ENCODE measurements around the gene SVEP1. TPM values are rescaled to one million over a fixed set of nuclear protein-coding genes. Genes with fewer than 3 reads are reported as not detected.

SVEP1 gene
- total and polyA plus RNA-seq, 2 experiments from 2014 or later, result 5.3 to 14.6 TPM

- Histone ChIP-seq H3K9me3 (ENCODE audit: low read depth) (no peaks in the 10 kb centered on the region), H3K4me1 (ENCODE audit: insufficient read depth) (no peaks in the 10 kb centered on the region), H3K79me2 (peaks cover 5% of the 10 kb centered on the region), H3K9me2 (replicated peaks; ENCODE audit: insufficient read depth) (no peaks in the 10 kb centered on the region), H3K36me3 (replicated peaks; ENCODE audit: insufficient read depth, low read depth) (no peaks in the 10 kb centered on the region), H4K20me1 (ENCODE audit: insufficient read depth, poor library complexity, severe bottlenecking) (no peaks in the 10 kb centered on the region), H3K27ac (peak overlapping the region; percentile 67), H2AFZ (peak overlapping the region; percentile 82), H3K4me2 (peak overlapping the region; percentile 95), H3K4me3 (peak overlapping the region; percentile 79), H3K27me3 (peaks cover 34% of the 10 kb centered on the region)
- TF ChIP-seq CTCF (IDR thresholded peaks at IDR 0.05; ENCODE audit: poor library complexity) (no peak), EZH2 (IDR thresholded peaks at IDR 0.05; ENCODE audit: borderline replicate concordance) (no peak), EZH2phosphoT487 (IDR thresholded peaks at IDR 0.05; ENCODE audit: low read depth, severe bottlenecking, unreplicated experiment) (no peak)
- peak; percentile 32 for DNase-seq (ENCODE audit: low spot score)
- 2% methylated on average over 13 of the region's 13 CpGs for WGBS (ENCODE audit: low lambda C conversion rate, missing lambda C conversion rate)
Observed at GRCh38 chr9:110579862-110580219, 300 bp upstream of the SVEP1 start.

- no peaks in the 10 kb centered on the region for H3K36me3 ChIP-seq (replicated peaks; ENCODE audit: insufficient read depth, low read depth)
- no peaks in the 10 kb centered on the region for H3K4me1 ChIP-seq (ENCODE audit: insufficient read depth)
- peaks cover 5% of the 10 kb centered on the region for H3K79me2 ChIP-seq
- no peaks in the 10 kb centered on the region for H3K9me3 ChIP-seq (ENCODE audit: low read depth)
- no peak for TF ChIP-seq EZH2phosphoT487 (IDR thresholded peaks at IDR 0.05; ENCODE audit: low read depth, severe bottlenecking, unreplicated experiment)
- TF ChIP-seq CTCF (IDR thresholded peaks at IDR 0.05; ENCODE audit: poor library complexity), result no peak
- no peak for TF ChIP-seq EZH2 (IDR thresholded peaks at IDR 0.05; ENCODE audit: borderline replicate concordance)
- H4K20me1 ChIP-seq (ENCODE audit: insufficient read depth, poor library complexity, severe bottlenecking), result no peaks in the 10 kb centered on the region
- H3K27me3 ChIP-seq, result peaks cover 34% of the 10 kb centered on the region
- peak overlapping the region; percentile 82 for H2AFZ ChIP-seq
- peak overlapping the region; percentile 95 for H3K4me2 ChIP-seq
- no peak for DNase-seq (ENCODE audit: low spot score)
- H3K27ac ChIP-seq, result peak overlapping the region; percentile 67
- H3K9me2 ChIP-seq (replicated peaks; ENCODE audit: insufficient read depth), result no peaks in the 10 kb centered on the region
- 8% methylated on average over 11 of the region's 22 CpGs for WGBS (ENCODE audit: low lambda C conversion rate, missing lambda C conversion rate)
- H3K4me3 ChIP-seq, result peak overlapping the region; percentile 79
Observed at GRCh38 chr9:110578575-110579033, 937 bp downstream of the SVEP1 start.

- no peaks in the 10 kb centered on the region for H3K9me3 ChIP-seq (ENCODE audit: low read depth)
- TF ChIP-seq EZH2phosphoT487 (IDR thresholded peaks at IDR 0.05; ENCODE audit: low read depth, severe bottlenecking, unreplicated experiment) (no peak), CTCF (IDR thresholded peaks at IDR 0.05; ENCODE audit: poor library complexity) (no peak), EZH2 (IDR thresholded peaks at IDR 0.05; ENCODE audit: borderline replicate concordance) (no peak)
- no peak overlapping the region for H3K4me3 ChIP-seq
- no peak for DNase-seq (ENCODE audit: low spot score)
- no peak overlapping the region for H3K27ac ChIP-seq
- H2AFZ ChIP-seq, result no peak overlapping the region
- H3K4me1 ChIP-seq (ENCODE audit: insufficient read depth), result no peaks in the 10 kb centered on the region
- H3K27me3 ChIP-seq, result peaks cover 26% of the 10 kb centered on the region
- no peaks in the 10 kb centered on the region for H4K20me1 ChIP-seq (ENCODE audit: insufficient read depth, poor library complexity, severe bottlenecking)
- no peaks in the 10 kb centered on the region for H3K36me3 ChIP-seq (replicated peaks; ENCODE audit: insufficient read depth, low read depth)
- H3K9me2 ChIP-seq (replicated peaks; ENCODE audit: insufficient read depth), result no peaks in the 10 kb centered on the region
- peaks cover 5% of the 10 kb centered on the region for H3K79me2 ChIP-seq
- no peak overlapping the region for H3K4me2 ChIP-seq
Observed at GRCh38 chr9:110575945-110576344, 3.6 kb downstream of the SVEP1 start.

GRCh38 chr9:110575169-110575568, 4.4 kb downstream of the SVEP1 start:
- no peaks in the 10 kb centered on the region for H3K9me3 ChIP-seq (ENCODE audit: low read depth)
- H4K20me1 ChIP-seq (ENCODE audit: insufficient read depth, poor library complexity, severe bottlenecking), result no peaks in the 10 kb centered on the region
- no peak overlapping the region for H2AFZ ChIP-seq
- H3K9me2 ChIP-seq (replicated peaks; ENCODE audit: insufficient read depth), result no peaks in the 10 kb centered on the region
- H3K4me3 ChIP-seq, result no peak overlapping the region
- H3K4me1 ChIP-seq (ENCODE audit: insufficient read depth), result no peaks in the 10 kb centered on the region
- no peaks in the 10 kb centered on the region for H3K36me3 ChIP-seq (replicated peaks; ENCODE audit: insufficient read depth, low read depth)
- no peak for DNase-seq (ENCODE audit: low spot score)
- TF ChIP-seq CTCF (IDR thresholded peaks at IDR 0.05; ENCODE audit: poor library complexity) (no peak), EZH2 (IDR thresholded peaks at IDR 0.05; ENCODE audit: borderline replicate concordance) (no peak), EZH2phosphoT487 (IDR thresholded peaks at IDR 0.05; ENCODE audit: low read depth, severe bottlenecking, unreplicated experiment) (no peak)
- H3K27ac ChIP-seq, result no peak overlapping the region
- WGBS (ENCODE audit: low lambda C conversion rate, missing lambda C conversion rate), result 92% methylated on average over 5 of the region's 5 CpGs
- no peak overlapping the region for H3K4me2 ChIP-seq
- H3K27me3 ChIP-seq, result peaks cover 20% of the 10 kb centered on the region
- H3K79me2 ChIP-seq, result peaks cover 5% of the 10 kb centered on the region

Data from hepatocyte (in vitro differentiated cells).